ENCODE results near the gene CTNNBL1. TPM values are rescaled to one million over a fixed set of nuclear protein-coding genes. Genes with fewer than 3 reads are reported as not detected.

CTNNBL1 gene, protein sequence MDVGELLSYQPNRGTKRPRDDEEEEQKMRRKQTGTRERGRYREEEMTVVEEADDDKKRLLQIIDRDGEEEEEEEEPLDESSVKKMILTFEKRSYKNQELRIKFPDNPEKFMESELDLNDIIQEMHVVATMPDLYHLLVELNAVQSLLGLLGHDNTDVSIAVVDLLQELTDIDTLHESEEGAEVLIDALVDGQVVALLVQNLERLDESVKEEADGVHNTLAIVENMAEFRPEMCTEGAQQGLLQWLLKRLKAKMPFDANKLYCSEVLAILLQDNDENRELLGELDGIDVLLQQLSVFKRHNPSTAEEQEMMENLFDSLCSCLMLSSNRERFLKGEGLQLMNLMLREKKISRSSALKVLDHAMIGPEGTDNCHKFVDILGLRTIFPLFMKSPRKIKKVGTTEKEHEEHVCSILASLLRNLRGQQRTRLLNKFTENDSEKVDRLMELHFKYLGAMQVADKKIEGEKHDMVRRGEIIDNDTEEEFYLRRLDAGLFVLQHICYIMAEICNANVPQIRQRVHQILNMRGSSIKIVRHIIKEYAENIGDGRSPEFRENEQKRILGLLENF
- 10 to 100 TPM in 1 of 2 donors, 1 to 10 TPM in 1; 8.6 to 17.4 TPM for total RNA-seq

- Histone ChIP-seq H3K9me3 (no peaks in the 10 kb centered on the region), H3K36me3 (replicated peaks in 1 of 2; ENCODE audit: insufficient read depth in 1 of 2, low read depth in 2 of 2) (no peaks in the 10 kb centered on the region), H3K4me1 (peaks cover 15% of the 10 kb centered on the region), H3K4me3 (peak within 1 kb of the TSS; percentile 59 to 92), H3K27me3 (no peaks in the 10 kb centered on the region), H3K27ac (peak within 1 kb of the TSS in 3 of 4 donors; percentile 26 to 60 (median 37))
- ATAC-seq = peak; percentile 100
- intact Hi-C loops (cut with DNase I) = no loop called here
- DNase-seq = peak; percentile 97 to 99 (median 98)
- TF ChIP-seq, protein P1, sequence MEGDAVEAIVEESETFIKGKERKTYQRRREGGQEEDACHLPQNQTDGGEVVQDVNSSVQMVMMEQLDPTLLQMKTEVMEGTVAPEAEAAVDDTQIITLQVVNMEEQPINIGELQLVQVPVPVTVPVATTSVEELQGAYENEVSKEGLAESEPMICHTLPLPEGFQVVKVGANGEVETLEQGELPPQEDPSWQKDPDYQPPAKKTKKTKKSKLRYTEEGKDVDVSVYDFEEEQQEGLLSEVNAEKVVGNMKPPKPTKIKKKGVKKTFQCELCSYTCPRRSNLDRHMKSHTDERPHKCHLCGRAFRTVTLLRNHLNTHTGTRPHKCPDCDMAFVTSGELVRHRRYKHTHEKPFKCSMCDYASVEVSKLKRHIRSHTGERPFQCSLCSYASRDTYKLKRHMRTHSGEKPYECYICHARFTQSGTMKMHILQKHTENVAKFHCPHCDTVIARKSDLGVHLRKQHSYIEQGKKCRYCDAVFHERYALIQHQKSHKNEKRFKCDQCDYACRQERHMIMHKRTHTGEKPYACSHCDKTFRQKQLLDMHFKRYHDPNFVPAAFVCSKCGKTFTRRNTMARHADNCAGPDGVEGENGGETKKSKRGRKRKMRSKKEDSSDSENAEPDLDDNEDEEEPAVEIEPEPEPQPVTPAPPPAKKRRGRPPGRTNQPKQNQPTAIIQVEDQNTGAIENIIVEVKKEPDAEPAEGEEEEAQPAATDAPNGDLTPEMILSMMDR (IDR thresholded peaks at IDR 0.05) = peak in 1 of 7 experiments; percentile 17
- peak; percentile 29 to 82 (median 81) for TF ChIP-seq POLR2A (IDR thresholded peaks at IDR 0.05)
- WGBS, 2 donors = 1% methylated on average over 21 to 52 of the region's 54 CpGs
Measured at GRCh38 chr20:37693635-37694626, at the start of gene CTNNBL1. Gene CTNNBL1 (plus strand): TSS chr20:37694030. CDS start chr20:37694123, 93 bp downstream.

- no peaks in the 10 kb centered on the region for H3K36me3 ChIP-seq (replicated peaks in 1 of 2; ENCODE audit: insufficient read depth in 1 of 2, low read depth in 2 of 2)
- no peak for DNase-seq
- intact Hi-C loops (cut with DNase I) = no loop called here
- no peak for TF ChIP-seq POLR2A (IDR thresholded peaks at IDR 0.05)
- TF ChIP-seq, protein P1 (IDR thresholded peaks at IDR 0.05) = no peak
- ATAC-seq = no peak
- WGBS, 2 donors = 58 to 69% methylated on average over 1 of the region's 1 CpG
- H3K9me3 ChIP-seq = no peaks in the 10 kb centered on the region
- H3K27me3 ChIP-seq = peaks cover 0 to 3% of the 10 kb centered on the region in 2 donors
- H3K4me1 ChIP-seq = no peaks in the 10 kb centered on the region
- no peak overlapping the region for H3K27ac ChIP-seq
- no peak overlapping the region for H3K4me3 ChIP-seq
Measured at GRCh38 chr20:37644605-37645004, 49.2 kb upstream of the CTNNBL1 start.

- TF ChIP-seq, protein P1 (IDR thresholded peaks at IDR 0.05) = no peak
- no peak for TF ChIP-seq POLR2A (IDR thresholded peaks at IDR 0.05)
- no peak overlapping the region for H3K27ac ChIP-seq
- no peaks in the 10 kb centered on the region for H3K9me3 ChIP-seq
- no peaks in the 10 kb centered on the region for H3K36me3 ChIP-seq (replicated peaks in 1 of 2; ENCODE audit: insufficient read depth in 1 of 2, low read depth in 2 of 2)
- peaks cover 0 to 3% of the 10 kb centered on the region in 2 donors for H3K27me3 ChIP-seq
- DNase-seq = no peak
- H3K4me1 ChIP-seq = no peaks in the 10 kb centered on the region
- intact Hi-C loops (cut with DNase I) = no loop called here
- no peak overlapping the region for H3K4me3 ChIP-seq
- ATAC-seq = no peak
- 41 to 57% methylated on average over 3 of the region's 3 CpGs for WGBS, 2 donors
Measured at GRCh38 chr20:37647946-37648345, 45.9 kb upstream of the CTNNBL1 start.

- intact Hi-C loops (cut with DNase I) = no loop called here
- ATAC-seq (no peak), DNase-seq (no peak)
- no peaks in the 10 kb centered on the region for H3K9me3 ChIP-seq
- no peaks in the 10 kb centered on the region for H3K27me3 ChIP-seq
- no peaks in the 10 kb centered on the region for H3K36me3 ChIP-seq (replicated peaks in 1 of 2; ENCODE audit: insufficient read depth in 1 of 2, low read depth in 2 of 2)
- TF ChIP-seq, protein P1 (IDR thresholded peaks at IDR 0.05) = no peak
- TF ChIP-seq POLR2A (IDR thresholded peaks at IDR 0.05) = no peak
- H3K4me3 ChIP-seq = no peak overlapping the region
- no peaks in the 10 kb centered on the region for H3K4me1 ChIP-seq
- WGBS, 2 donors = 42 to 68% methylated on average over 2 of the region's 2 CpGs
- no peak overlapping the region for H3K27ac ChIP-seq
Measured at GRCh38 chr20:37649017-37649416, 44.8 kb upstream of the CTNNBL1 start.
